HG03342 (cell line): Measurements from ENCODE around the gene ERCC6L2.

Experiments
- ATAC-seq: cut with Tn5 transposase; IDR thresholded peaks from one replicate; pipeline ENCODE4 v1.9.1; 2021; ENCODE audit warnings: mild to moderate bottlenecking, moderate library complexity; ENCODE audit not compliant: unreplicated experiment

Gene ERCC6L2

DNA sequence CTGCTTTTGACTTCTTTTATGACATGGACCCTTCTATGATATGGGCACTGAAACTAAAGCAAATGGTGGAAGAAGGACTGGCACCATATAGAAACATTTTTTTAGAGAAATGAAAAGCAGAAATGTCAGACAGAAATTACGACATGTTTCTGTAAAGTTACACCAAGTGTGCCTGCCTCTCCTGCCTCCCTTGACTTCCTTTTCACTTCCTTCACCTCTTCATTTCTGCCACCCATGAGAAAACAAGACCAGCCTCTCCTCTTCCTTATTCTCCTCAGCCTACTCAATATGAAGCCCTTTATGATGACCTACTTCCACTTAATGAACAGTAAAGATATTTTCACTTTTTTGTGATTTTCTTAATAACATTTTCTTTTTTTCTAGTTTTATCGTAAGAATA is 44.5 kb downstream of the ERCC6L2 start:
- ATAC-seq, result no peak

DNA sequence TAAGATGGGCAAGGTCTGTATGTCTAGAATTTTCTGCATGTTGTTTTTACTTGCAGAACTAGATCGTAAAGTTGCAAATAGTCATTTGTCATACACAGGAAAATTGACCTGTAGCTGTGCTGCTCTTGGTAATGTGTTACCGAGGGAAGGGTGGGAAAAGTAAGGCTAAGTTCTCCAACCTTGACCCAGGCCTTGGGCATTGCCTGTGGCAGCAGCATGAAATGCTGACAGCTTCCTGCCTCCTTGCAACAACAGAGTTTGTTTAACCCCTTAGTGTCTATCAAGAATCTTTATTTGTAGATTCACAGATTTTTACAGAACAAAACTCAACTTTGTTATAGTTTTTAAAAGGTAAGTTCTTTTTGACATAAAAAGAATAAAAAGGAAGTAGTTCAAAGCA is 48.3 kb downstream of the ERCC6L2 start:
- ATAC-seq, result no peak

DNA sequence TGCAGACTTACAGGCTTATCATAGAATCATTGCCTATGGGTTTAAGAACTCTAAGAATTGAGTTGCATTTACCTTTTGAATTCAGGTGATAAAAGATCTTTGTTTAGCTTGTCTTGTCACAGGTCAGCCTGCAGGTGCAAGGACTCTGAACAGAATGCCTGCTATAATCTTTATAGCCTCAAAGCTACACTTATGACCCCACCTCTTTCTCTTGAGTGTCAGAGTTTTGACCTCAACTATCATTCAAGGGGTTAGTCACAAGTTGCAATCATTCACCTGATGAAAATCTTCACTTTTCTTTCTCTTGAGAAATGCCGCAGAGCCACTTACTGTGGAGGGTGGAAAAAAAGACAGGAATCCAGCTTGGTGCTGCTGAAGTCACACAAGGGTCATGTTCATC is 49.5 kb downstream of the ERCC6L2 start:
- ATAC-seq, result no peak

- no peak for ATAC-seq
These were observed 51.9 kb downstream of the ERCC6L2 start for GRCh38 chr9:95927271-95928004.

- no peak for ATAC-seq
These were observed 54.8 kb downstream of the ERCC6L2 start for GRCh38 chr9:95930277-95930676.

DNA sequence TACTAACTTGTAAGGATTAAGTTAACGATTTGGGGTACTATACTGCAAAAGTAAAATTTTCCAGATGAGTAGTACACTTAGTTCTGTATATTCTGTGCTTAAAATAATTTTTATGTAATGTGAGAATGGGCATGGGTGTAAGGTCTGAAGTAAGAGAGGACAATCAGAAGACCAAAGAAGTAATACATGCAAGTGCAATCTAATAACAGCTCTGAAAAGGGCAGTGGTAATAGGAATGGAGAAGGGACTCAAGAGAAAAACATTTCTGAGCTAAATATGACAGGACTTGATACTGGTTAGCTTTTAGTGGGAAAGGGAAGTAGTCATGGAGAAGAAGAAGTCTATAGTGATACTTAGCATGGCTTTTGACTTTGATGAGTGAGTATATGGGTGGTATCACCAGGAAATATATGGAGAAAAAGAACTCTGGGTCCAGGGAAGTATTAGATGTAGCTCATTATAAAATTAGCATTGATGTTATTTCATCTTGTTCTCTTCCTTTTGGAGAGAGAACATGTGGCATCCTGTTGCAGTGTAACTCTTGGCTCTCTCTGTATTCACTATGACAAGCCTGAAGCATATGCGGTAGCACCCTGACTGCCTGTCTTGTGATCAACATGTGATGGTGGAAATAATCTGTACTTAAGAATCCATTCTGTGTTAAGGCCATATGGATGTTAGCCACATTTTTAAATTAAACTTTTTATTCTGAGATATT is 60.5 kb downstream of the ERCC6L2 start:
- ATAC-seq, result no peak

DNA sequence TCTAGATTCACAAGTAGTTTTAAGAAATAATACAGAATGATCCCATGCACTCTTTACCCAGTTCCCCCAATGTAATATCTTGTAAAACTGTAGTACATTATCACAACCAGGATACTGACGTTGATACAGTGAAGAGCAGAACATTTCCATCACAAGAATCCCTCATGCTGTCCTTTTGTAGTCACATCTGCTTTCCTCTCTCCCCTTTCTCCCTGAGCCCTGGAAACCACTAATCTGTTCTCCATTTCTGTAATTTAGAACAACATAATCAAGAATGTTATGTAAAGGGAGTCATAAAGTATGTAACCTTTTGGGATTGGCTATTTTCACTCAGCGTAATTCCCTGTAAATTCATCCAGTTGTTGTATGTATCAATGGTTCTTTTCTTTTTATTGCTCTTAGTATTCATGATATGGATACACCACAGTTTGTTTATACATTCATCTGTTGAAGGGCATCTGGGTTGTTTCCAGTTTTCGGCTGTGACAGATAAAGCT is 61.1 kb downstream of the ERCC6L2 start:
- no peak for ATAC-seq

- no peak for ATAC-seq
These were observed 61.6 kb downstream of the ERCC6L2 start for GRCh38 chr9:95937131-95937530.

- ATAC-seq, result no peak
These were observed 63.2 kb downstream of the ERCC6L2 start for GRCh38 chr9:95938724-95939123.

- no peak for ATAC-seq
These were observed 64.0 kb downstream of the ERCC6L2 start for GRCh38 chr9:95939472-95939871.

- ATAC-seq, result no peak
These were observed 64.8 kb downstream of the ERCC6L2 start for GRCh38 chr9:95940265-95940664.

DNA sequence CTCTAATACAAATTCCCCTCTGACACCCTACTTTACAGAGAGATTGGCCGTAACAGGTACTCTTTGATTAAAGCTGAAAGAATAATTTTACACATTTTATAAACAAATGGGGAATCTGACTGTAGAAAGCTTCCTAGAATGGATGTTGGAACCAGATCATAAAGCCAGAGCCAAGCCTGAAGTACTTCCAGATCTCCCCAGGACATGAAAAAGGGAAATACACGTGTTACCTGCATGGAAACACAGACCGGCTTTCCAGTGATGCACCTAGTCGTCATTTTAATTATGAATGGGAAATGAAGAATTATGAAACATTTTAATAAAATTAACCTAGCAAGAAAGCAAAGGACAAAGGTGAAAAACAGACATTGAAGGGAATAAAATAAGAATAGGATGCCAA is 66.5 kb downstream of the ERCC6L2 start:
- no peak for ATAC-seq

GRCh38 chr9:95947118-95947517 is 71.6 kb downstream of the ERCC6L2 start:
- ATAC-seq, result no peak

DNA sequence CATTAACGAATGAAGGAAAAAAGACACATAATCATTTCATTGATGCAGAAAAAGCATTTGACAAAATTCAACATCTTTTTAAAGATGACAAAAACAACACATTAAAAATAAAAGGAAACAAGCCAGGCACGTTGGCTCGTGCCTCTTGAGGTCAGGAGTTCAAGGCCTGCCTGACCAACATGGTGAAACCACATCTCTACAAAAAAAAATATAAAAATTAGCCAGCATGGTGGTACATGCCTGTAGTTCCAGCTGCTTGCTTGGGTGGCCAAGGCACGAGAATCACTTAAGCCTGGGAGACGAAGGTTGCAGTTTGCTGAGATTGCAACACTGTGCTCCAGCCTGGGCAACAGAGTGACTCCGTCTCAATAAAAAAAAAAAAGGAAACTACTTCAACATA is 77.0 kb downstream of the ERCC6L2 start:
- no peak for ATAC-seq

GRCh38 chr9:95953986-95954385 is 78.5 kb downstream of the ERCC6L2 start:
- no peak for ATAC-seq

- ATAC-seq, result no peak
These were observed 79.4 kb downstream of the ERCC6L2 start for GRCh38 chr9:95954940-95955339.

GRCh38 chr9:95962936-95963335 is 87.4 kb downstream of the ERCC6L2 start:
- no peak for ATAC-seq

DNA sequence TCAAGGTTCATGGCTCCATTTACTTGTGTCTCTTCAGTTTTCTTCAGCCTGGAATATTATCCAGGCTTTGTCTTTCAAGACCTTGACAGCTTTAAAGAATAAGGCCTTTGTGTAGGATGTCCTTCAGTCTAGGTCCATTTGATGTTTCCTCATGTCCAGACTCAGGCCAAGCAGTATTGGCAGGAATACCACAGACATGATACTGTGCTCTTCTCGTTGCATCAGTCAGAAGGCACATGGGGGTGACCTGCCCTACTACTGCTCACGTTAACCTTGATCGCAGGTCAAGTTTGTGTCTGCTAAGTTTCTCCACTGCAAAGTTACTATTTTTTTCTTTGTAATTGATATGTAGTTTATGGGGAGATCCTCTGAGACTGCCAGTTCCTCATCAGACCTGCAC is 88.2 kb downstream of the ERCC6L2 start:
- ATAC-seq, result no peak

DNA sequence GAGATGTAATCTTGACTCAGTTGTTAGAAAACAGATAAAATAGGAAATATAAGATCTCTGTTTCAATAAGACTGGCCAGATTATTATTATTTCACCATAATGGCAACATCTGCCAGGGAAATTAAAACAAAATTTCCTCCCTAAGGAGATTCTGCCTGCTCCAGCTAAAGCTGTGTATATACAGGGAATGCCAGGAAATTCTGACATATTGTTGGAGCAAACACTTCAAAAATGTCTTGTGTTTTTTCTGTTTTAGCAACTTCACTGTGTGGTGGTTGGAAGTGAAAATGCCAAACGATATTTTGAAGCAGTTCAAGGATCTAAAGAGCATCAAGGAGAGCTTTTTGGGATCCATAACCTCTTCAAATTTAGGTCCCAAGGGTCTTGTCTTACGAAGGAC is 90.8 kb downstream of the ERCC6L2 start:
- ATAC-seq, result no peak

DNA sequence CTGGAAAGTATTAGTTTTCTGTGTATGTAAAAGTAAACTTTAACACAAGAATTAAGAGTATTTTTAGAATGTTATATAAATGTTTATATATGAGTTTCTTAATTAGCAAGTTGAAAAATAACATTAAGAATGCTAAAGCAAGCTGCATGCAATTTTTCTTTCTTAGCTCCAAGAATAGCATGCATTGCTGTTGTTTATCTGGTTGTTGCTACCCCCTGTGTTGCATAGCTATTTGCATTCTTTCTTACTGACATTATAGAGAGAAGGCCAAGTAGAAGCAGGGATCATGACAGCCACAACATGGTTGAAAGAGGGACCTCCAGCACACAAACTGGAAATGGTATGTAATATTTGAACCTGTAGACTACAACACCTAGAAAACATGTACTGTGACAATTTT is 94.8 kb downstream of the ERCC6L2 start:
- no peak for ATAC-seq

DNA sequence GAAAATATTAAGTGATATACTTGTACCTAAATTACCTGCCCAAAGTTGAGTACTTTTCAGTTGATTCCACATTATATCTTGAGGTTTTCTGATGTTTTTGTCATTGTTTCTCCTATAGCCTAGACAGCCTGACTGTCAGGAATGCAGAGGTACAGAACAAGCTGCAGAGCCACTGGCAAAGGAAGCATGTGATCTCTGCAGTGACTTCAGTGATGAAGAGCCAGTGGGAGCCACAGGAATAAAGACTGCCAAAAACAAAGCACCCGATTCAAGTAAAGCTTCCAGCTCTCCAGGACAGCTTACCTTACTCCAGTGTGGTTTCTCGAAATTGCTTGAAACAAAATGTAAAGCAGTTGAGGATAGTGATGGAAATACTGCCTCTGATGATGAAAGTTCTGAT is 96.3 kb downstream of the ERCC6L2 start:
- no peak for ATAC-seq

DNA sequence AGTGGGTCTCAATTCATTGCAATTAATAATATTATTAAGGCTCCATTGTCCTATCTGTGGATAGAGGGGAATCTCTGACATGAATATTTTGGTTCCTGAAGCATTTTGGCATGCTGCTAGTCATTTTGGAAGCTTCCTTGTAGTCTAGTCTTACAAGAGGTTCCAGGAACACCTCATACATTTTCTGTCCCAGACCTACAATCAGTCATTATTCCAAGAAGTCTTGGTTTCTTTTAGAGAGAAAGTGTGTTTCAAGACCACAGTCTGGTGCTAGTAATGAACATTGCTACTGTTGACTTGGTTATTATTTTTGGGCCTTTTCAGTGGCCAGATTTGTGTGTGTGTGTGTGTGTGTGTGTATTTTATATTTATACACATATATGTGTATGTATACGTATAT is 98.9 kb downstream of the ERCC6L2 start:
- ATAC-seq, result no peak
